ENCODE measurements around the gene CDS2.

GRCh38 chr20:5127859-5128424 is 1.1 kb downstream of the CDS2 start:
- TF ChIP-seq POLR2AphosphoS5 (IDR thresholded peaks at IDR 0.05; ENCODE audit: low read depth, low read length) (no peak), SIN3A (IDR thresholded peaks at IDR 0.05; ENCODE audit: borderline replicate concordance, insufficient read depth, low read length) (no peak), TAF1 (IDR thresholded peaks at IDR 0.05; ENCODE audit: borderline replicate concordance, insufficient read depth, low read length) (no peak), REST (IDR thresholded peaks at IDR 0.05; ENCODE audit: insufficient read depth in 1 of 2, low read depth in 2 of 2, low read length in 2 of 2) (no peak)

All from PFSK-1 (cell line).